NCI-H2227 (cell line): ENCODE results near the gene KPNA6.

Experiments used
- DNase-seq: peaks from one replicate; lab custom pipeline; 2025; ENCODE audit not compliant: unreplicated experiment; lab: John Stamatoyannopoulos, UW

Gene KPNA6

DNA sequence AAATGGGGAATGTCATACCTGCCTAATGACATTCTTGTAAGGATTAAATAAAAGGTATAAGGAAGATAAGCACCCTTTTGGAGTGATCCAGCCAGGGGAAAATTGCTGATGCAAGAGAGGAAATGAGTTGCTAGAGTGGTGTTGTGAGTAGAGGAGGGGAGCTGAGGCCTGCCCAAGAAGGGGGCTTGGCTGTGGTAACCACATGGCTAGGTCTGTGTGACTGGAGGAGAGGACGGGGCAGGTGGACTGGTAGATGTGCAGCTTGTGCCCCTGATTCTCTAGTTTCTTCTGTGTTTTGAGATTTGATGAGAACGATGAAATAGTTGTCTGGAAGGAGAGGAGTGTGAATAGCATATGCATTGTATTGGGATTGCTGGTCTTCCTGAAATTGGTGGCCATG lies 78.2 kb downstream of the KPNA6 start:
- DNase-seq = no peak

DNA sequence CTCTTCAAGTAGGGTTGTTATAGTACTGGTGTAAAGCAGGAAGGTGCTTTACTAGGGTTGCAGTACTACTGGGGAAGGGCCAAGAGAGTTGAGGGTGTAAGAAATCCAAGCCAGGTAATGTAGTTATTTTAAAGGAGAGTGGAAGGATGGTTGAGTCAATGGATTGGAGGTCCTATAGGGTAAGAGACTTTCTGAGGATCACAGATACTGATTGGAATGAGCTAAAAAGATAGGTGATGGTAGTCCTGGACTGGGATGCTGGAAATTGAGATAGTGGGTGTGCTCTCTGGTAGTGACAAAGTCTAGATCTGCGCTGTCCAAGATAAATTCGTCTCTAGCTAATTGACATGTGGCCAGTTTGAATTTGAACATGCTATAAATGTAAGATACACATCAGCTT lies 78.6 kb downstream of the KPNA6 start:
- no peak for DNase-seq

DNA sequence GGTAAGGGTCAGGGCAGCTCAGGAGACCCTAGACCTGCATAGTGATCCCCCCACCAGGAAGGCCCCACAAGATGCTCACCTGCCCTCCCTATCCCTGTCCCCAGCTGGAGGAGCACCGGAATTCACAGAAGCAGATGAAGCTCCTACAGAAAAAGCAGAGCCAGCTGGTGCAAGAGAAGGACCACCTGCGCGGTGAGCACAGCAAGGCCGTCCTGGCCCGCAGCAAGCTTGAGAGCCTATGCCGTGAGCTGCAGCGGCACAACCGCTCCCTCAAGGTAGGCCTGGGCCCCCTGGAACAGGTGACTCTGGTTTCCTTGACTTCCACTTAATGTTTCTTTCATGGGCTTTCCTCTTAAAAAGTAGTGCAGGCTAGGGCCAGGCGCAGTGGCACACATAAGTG lies 80.0 kb downstream of the KPNA6 start:
- no peak for DNase-seq

DNA sequence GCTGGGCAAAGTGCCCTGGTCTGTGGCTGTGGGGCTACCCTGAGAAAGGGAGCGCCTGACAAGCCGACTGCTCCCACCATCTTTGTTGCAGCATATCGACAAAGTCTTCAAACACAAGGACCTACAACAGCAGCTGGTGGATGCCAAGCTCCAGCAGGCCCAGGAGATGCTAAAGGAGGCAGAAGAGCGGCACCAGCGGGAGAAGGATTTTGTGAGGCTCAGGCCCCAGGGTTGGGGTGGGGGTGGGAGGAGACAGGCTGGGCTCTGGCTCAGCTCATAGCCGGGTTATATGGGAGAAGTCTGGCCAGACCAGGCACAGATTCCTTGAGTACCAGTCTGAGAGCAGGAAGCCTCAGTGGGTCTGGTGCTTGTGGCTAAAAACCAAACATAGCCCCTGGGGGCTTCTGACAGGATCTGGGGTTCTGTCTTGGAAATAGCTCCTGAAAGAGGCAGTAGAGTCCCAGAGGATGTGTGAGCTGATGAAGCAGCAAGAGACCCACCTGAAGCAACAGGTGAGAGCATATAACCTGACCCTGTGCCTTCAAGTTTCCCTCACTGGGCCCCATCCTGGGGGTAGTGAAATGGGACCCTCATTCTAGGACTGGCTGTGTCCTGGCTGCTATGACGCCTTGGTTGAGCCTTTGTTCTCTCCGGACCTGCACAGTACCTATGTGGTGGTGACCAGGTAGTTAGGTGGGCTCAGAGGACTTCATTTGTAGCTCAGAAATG lies 84.5 kb downstream of the KPNA6 start:
- no peak for DNase-seq

DNA sequence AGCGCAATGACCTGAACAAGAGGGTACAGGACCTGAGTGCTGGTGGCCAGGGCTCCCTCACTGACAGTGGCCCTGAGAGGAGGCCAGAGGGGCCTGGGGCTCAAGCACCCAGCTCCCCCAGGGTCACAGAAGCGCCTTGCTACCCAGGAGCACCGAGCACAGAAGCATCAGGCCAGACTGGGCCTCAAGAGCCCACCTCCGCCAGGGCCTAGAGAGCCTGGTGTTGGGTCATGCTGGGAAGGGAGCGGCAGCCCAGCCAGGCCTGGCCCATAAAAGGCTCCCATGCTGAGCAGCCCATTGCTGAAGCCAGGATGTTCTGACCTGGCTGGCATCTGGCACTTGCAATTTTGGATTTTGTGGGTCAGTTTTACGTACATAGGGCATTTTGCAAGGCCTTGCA lies 87.1 kb downstream of the KPNA6 start:
- DNase-seq = no peak

DNA sequence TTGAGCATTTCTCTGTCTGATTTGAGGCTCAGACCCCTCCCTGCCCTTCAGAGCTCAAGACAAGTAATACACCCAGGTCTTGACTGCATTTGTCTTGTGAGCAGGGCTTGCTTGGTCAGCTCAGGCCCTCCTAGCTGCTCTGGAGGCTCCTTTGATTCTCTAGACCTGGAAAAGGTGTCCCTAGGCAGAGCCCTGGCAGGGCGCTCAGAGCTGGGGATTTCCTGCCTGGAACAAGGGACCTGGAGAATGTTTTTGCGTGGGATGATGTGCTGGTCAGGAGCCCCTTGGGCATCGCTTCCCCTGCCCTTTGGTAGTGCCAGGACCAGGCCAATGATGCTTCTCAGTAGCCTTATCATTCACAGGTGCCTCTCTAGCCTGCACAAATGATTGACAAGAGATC lies 87.7 kb downstream of the KPNA6 start:
- no peak for DNase-seq

DNA sequence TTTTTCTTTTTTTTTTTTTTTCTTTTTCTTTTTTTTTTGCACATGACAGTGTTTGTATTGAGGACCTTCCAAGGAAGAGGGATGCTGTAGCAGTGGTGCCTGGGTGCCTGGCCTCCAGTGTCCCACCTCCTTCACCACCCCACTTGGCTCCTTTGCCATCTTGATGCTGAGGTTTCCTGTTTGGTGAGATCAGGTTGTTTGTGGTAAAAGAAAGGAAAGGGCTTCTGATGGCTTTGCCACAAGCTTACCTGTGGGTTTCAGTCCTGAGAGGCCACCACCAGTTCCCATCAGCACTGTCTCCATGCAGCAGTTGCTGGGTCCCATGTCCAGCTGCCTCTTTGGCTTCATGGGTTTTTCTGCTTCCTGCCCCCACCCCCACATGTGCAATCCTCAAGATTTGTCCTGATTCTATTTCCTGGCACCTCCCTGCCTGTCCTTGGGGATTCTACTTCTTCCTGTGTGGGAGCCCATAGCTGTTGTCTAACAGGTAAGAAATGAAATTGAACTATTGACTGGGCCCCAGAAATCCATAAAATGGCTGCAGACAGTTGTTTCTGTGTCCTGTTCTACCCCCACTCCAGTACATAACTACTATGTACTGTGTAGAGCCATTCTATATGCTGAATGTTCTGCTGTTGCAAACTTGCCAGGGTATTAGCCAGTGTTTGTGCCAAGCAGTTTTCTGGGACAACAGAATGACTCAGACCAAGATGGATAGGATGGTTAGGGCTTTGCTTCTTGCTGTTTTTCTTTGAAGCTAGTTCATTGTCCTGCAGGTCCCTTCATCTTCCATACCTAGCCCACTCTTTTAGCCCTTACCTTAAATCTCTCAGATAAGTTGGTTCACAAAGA lies 88.3 kb downstream of the KPNA6 start:
- no peak for DNase-seq

DNA sequence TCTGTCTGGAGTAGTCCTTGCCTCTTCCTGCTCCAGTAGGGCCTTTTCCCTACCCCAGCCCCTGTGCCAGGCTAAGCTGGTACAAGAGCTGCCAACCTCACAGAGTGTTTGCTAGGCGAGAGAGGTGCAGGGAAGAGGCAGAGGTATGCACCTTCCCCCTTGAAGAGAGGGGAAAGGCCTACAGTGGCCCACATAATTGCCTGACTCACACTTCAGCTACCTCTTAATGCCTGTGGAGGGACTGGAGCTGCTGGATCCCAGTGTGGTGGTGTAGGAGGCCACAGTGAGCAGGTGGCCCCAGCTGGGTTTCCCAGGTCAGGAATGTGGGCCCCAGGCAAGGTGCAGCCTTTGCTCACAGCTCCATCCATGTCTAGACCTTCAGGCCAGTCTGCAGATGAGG lies 89.2 kb downstream of the KPNA6 start:
- no peak for DNase-seq

DNA sequence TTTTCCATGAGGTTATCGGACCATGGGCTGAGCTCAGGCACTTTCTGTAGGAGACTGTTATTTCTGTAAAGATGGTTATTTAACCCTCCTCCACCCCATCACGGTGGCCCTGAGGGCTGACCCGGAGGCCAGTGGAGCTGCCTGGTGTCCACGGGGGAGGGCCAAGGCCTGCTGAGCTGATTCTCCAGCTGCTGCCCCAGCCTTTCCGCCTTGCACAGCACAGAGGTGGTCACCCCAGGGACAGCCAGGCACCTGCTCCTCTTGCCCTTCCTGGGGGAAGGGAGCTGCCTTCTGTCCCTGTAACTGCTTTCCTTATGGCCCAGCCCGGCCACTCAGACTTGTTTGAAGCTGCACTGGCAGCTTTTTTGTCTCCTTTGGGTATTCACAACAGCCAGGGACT lies 90.0 kb downstream of the KPNA6 start:
- no peak for DNase-seq

DNA sequence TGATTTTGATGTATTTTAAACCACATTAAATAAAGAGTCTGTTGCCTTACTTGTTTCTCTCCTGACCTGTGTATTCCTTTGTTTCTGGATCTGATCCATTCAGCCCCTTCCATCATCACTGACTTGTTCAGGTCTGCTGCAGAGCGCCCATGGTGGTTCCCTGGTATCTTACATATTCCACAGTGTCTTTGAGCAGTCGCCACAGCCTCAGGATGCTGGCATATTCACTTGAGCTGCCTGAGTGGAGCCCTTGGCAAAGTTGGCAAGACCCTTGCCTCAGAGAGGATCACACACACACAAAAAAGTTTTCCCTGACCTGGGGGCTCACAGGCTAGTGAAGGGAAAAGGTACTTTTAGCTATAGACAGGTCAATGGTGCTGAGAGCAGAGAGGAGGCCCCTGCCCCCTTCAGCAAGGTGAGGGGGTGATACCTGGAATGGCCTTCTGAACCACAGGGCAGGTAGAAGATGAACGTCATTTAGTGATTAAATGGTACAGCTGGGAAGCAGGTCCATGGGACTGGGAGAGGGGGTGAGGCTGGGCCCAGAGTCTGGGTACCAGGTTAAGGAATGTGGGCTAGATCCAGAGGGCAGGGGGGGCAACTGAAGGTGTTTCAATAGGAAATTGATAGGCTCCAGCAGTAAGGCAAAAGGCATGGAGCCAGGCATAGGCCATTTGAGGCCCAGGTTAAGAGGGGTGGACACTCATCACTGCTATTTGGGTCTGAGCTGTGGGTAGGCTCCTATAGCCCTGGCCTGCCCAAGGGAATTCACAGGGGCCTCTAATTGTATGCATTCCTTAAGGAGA lies 90.6 kb downstream of the KPNA6 start:
- no peak for DNase-seq

DNA sequence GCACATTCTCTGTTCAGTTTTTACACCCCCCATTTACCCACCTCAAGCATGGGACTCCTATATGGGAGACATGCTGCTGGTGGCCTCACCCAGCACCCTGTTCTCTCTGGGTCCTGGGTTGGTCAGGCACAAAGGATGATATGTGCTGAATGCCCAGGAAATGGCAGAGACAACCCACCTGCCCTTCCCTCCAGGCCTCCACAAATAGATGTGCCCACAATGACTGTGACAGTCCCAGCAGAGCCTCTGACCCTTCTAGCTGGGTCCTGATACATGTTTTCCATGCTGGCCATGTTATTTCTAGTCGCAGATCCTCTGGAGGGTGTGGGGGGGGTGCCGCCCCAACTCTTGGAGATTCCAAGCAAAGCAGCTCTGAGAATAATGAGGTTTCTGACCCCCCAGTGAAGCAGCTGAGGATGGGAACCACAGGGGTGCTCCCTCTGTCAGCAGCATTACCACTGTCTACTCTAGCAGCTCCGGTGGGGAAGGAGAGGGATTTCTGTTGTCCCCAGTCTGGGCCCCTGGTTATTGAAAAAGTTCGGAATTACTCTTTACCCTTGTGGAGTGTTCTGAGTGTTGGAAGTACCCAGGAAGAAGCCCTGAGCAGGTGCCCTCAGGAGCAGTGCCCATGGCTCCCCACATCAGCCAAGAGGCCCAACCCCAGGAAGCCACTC lies 91.3 kb downstream of the KPNA6 start:
- DNase-seq = no peak

DNA sequence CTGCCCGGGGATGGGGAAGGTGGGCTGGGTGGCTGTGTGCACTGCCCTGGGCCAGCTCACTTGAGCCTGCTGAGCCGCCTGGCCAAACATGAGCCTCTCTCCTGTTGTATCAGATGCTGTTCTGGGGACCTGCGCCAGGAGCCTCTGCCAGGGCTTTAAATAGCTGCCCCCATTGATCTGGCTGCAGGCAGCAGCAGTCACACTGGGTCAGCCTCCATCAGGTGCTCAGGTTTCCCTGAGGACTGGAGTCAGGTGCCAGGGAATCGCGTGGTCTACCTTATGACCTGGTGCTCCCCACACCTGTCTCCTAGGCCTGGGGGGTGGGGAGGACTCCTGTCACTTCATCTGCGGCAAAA lies 91.8 kb downstream of the KPNA6 start:
- no peak for DNase-seq

DNA sequence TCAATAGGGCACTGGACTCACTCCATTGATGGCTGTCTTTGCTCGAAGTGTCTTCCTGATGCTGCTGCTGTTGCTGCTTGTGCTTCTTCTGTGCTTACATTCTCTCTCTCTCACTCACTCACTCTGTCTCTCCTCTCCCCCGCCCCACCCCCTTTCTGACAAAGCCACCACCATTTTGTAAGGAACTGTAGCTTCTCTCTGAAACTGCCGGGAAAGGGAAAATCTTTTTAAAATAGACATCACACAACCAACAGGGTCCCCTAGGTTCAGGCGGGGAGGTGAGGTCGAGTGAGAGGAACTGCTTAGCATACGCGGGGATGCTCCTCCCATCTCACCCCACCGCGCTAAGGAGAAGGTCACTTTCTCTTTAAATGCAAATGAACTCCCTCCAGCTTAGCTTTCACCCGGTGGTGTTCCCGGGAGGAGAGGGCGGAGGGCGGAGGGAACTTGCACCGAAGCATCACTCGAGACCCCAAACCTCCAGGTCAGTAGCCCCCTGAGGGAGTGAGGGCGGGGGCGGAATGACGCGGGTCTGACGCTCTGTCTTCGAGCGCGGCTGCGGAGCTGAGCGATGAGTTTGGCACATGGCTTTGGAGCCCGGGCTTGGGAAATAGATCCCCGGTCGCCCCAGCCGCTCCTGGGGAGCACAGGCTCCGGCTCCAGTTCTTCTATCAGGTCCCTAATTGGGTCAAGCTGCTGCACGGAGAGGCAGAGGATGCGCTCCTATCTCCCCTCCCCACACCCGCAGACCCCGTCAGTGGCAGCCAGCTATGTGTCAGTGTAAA lies 92.6 kb downstream of the KPNA6 start, which contains the start of gene CCDC28B:
Gene CCDC28B (plus strand): TSS at position 370 of the 785 bp plus-strand sequence. CDS start 1,341 bp downstream, outside the sequence.
- peak; percentile 79 for DNase-seq

DNA sequence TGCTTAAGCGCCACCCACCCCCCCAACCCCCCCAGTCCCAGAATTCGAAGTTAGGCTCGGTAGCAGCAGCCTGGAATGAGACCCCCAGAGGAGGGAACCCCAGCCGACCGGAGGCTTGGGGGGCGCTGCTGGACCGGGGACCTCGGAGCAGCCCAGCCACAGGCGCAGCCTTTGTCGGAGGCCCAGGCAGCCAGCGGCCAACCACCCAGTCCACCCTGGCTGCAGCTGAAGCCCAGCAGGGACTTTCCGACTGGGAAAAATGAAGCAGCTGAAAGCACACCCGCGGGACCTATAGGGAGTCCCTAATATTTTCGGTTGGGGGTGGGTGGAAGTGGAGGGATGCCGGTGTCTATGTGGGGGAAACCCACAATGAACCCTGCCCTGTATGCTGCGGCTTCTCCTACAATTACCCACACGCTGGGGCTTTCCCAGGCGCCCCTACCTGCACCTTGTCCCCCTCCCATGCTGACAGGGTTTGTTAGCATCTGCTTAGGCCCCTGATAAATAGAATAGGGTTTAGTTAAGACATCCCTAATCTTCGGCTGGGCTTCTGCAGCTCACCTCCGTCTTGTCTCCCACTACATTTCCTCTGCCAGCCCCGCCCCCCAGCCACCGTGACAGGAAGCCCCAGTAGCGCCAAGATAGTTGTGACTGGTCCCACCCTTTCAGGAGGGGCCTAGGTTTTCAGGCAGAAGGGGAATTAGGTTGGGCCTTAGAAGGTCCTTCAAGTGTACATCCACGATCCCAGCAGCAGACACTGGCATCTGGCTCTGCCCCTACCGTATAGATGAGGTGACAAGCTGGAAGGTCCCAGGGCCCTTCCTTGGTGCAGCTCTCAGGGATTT lies 93.4 kb downstream of the KPNA6 start:
- DNase-seq = peak; percentile 72

DNA sequence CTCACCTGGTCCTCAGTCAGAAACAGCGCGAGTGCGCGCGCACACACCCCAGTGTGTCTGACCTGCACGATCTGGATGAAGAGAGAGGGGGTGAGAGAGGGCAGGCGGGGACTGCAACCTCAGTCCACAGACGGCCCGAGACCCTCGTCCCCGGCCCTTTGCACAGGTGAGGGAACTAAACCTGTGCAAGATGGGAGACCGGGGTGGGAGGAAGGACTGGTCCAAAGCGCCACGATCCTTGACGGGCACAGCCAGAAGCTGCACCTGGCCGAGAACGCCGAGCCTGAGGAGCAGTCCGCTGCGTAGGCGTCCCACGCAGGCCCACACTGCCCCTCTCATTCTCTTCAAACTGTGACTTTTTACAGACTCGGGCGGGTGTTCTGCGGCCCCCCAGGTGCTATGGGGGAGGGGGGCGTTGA lies 97.1 kb downstream of the KPNA6 start:
- no peak for DNase-seq

DNA sequence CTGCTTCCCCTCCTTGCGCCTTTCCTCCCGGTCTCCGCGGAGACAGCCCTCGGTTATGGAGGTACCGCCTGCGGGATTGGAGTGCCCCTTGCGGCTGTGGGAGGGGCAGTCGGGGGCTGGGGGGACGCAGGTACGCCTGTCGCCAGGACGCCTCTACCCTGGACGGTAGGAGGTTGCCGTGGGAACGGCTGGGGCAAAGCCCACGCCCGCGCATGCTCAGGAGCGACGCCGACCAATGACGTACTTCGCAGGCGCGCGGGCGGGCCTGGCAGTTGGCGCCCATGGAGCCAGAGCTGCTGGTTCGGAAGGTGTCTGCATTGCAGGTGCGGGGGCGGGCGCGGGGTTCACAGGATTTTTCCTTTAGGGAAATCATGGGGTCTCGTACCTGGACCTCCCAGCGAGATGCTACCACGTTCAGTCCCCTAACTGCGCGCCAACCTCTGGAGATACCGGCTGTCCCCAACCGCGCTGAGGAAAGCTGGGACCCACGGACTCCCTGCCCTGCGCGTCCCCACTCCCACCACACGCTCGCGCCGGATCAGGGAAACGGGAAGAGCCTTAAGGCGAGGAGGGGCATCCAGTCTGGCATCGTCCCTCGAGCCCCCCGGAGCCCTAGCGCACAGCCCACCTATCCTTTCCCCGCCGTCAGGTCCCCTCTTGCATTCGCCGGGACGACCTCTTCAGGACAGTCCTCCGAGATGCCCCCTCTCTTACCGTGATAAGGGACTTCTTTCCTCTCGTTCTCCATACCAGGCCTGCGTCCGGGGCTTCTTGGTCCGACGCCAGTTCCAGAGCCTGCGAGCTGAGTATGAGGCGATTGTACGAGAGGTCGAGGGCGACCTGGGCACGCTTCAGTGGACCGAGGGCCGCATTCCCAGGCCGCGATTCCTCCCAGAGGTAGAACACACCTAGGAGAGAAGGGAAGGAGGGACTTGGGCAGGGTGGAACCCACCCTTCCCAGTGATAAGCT lies 97.8 kb downstream of the KPNA6 start, which contains the start of gene IQCC:
Gene IQCC (plus strand): TSS at position 271 of the 970 bp plus-strand sequence. CDS start 11 bp downstream, at position 282.
- DNase-seq = peak; percentile 97

DNA sequence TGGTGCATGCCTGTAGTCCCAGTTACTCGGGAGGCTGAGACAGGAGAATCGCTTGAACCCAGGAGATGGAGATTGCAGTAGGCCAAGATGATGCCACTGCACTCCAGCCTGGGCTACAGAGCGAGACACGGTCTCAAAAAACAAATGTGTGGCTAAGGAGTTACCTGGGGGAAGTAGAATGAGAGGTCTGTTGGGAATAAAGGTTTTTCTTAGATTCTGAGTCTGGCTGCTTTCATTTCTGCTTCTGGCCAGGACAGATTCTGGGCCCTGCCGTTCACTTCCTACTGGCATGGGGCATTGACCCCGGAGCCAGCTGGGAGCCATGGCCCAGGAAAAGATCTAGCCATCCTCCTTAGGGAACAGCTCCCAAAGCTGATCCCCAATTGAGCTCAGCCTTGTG lies 100.6 kb downstream of the KPNA6 start:
- DNase-seq = no peak

DNA sequence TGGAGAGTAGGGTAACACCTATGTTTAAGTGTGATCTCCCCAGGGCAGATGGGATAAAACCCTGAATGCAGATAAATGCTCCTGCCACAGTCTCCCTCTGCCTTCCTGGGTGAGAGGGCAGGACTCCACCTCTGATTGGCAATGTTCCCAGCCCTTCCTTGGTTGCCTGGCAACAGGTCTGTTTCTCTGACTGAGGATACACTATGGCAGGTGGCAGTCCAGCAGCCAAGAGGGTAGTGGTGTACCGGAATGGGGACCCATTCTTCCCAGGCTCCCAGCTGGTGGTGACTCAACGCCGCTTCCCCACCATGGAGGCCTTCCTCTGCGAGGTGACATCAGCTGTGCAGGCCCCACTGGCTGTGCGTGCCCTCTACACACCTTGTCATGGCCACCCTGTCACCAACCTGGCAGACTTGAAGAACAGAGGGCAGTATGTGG lies 101.1 kb downstream of the KPNA6 start, which contains the start of gene DCDC2B:
Gene DCDC2B (plus strand): TSS at position 199 of the 438 bp plus-strand sequence. CDS start 5 bp downstream, at position 204.
- peak; percentile 86 for DNase-seq
